K562 (cell line): Measurements from ENCODE around the gene NFATC3.

ENCODE experiments used
- MAX ChIP-seq: sonication (generic); formaldehyde crosslinking; IDR thresholded peaks from 2 replicates; pipeline ENCODE4 v1.9.0; 2022; ENCODE audit warnings: mild to moderate bottlenecking, missing genetic modification reagents
- SIN3A ChIP-seq, 2 experiments: fragments of 150-350 bp in 1 of 2; IDR thresholded peaks; 2 replicates each; pipeline ENCODE4 v1.6.1; 2011 to 2016; ENCODE audit warnings: borderline replicate concordance in 2 of 2, low read depth in 2 of 2, low read length in 2 of 2, mild to moderate bottlenecking in 2 of 2, moderate library complexity in 2 of 2; ENCODE audit not compliant: control insufficient read depth in 1 of 2
- XRCC4 ChIP-seq: IDR thresholded peaks from one replicate; pipeline ENCODE4 v1.6.1; 2011; ENCODE audit not compliant: insufficient read depth, insufficient read length; ENCODE audit errors: extremely low read depth
- ZNF398 ChIP-seq: fragments of 250-450 bp; sonication (Bioruptor Pico); IDR thresholded peaks from 2 replicates; pipeline ENCODE4 v1.8.0; 2021; ENCODE audit warnings: moderate library complexity, mild to moderate bottlenecking, inconsistent platforms
- TF ChIP-seq, protein P1 (sequence below), 3 experiments: IDR thresholded peaks in 2 of 3; conservative IDR thresholded peaks in 1 of 3; 2 replicates each; pipeline ENCODE4 v1.5.1; 2011 to 2012; ENCODE audit warnings: low read length in 3 of 3, mild to moderate bottlenecking in 3 of 3, control low read depth in 2 of 3, improper control_type of control experiment in 1 of 3, inconsistent platforms in 1 of 3, low read depth in 1 of 3, mixed read lengths in 1 of 3, moderate library complexity in 1 of 3; ENCODE audit not compliant: insufficient read depth in 2 of 3

GRCh38 chr16:68242085-68242484 is 156.9 kb downstream of the NFATC3 start:
- no peak for TF ChIP-seq XRCC4
- no peak for TF ChIP-seq MAX (CRISPR knock-in tag)
- no peak for TF ChIP-seq SIN3A (IDR thresholded peaks at IDR 0.05; ENCODE audit: borderline replicate concordance in 2 of 2, control insufficient read depth in 1 of 2, low read depth in 2 of 2, low read length in 2 of 2)
- no peak for TF ChIP-seq ZNF398 (CRISPR knock-in tag)
- TF ChIP-seq, protein P1, sequence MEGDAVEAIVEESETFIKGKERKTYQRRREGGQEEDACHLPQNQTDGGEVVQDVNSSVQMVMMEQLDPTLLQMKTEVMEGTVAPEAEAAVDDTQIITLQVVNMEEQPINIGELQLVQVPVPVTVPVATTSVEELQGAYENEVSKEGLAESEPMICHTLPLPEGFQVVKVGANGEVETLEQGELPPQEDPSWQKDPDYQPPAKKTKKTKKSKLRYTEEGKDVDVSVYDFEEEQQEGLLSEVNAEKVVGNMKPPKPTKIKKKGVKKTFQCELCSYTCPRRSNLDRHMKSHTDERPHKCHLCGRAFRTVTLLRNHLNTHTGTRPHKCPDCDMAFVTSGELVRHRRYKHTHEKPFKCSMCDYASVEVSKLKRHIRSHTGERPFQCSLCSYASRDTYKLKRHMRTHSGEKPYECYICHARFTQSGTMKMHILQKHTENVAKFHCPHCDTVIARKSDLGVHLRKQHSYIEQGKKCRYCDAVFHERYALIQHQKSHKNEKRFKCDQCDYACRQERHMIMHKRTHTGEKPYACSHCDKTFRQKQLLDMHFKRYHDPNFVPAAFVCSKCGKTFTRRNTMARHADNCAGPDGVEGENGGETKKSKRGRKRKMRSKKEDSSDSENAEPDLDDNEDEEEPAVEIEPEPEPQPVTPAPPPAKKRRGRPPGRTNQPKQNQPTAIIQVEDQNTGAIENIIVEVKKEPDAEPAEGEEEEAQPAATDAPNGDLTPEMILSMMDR (IDR thresholded peaks at IDR 0.05 in 2 of 3, conservative IDR thresholded peaks at IDR 0.05 in 1 of 3; ENCODE audit: insufficient read depth in 2 of 3, low read depth in 1 of 3, low read length in 3 of 3), result no peak
